ENCODE measurements around the gene RCVRN. TPM values are rescaled to one million over a fixed set of nuclear protein-coding genes. Genes with fewer than 3 reads are reported as not detected.

RCVRN gene
- total and polyA plus RNA-seq, 2 of the 4 experiments (the other 2 are of a cell fraction) = not detected

DNA sequence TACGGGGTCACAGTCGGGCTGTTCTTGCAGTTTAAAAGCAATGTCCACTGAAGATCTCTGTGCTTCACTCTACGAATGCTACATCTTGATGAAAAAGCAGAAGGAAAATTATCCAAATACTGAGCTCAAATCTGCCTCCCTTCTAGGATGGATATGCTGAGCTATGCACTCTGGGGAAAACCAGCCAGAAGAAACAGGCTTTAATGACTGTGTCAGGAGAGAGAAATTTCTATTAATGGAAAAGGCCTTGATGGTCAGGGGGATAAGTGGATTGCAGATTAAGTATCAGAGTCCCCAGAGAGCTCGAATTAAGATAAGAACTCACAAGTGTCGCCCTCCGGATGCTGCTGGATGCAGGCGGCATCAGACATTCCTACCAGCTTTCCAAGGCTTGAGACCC is 39.6 kb upstream of the RCVRN start:
- intact Hi-C loops (cut with micrococcal nuclease) = no loop called here
- CTCF ChIA-PET = no interaction called here
- POLR2A ChIA-PET (ENCODE audit: unreplicated experiment) = no interaction called here

More for the DNA sequence above, 39.6 kb upstream of the RCVRN start:
- no peak overlapping the region for H2BK5ac ChIP-seq (ENCODE audit: low read depth, low read length, poor library complexity, severe bottlenecking)
- H3K56ac ChIP-seq (ENCODE audit: extremely low read depth, insufficient read depth, low read length) = no peak overlapping the region
- H3K14ac ChIP-seq (replicated peaks; ENCODE audit: low read depth, low read length) = no peak overlapping the region
- no peak overlapping the region for H2BK15ac ChIP-seq (ENCODE audit: low read depth, low read length)
- H4K20me1 ChIP-seq (ENCODE audit: insufficient read depth, low read length) = no peaks in the 10 kb centered on the region
- H2AK9ac ChIP-seq (replicated peaks; ENCODE audit: low read depth, low read length, poor library complexity) = no peak overlapping the region
- no peaks in the 10 kb centered on the region for H3K79me1 ChIP-seq (ENCODE audit: low read depth in 1 of 2, low read length in 2 of 2)
- no peak overlapping the region for H3K23ac ChIP-seq (ENCODE audit: low read depth, low read length)
- WGBS, 2 experiments (ENCODE audit: extremely low coverage in 2 of 2, insufficient read length in 1 of 2) = no CpG with 5 or more reads among the region's 7 CpGs
- H2AFZ ChIP-seq (replicated peaks; ENCODE audit: low read length, poor library complexity) = no peak overlapping the region
- H4K91ac ChIP-seq (ENCODE audit: insufficient read depth, low read depth, low read length) = no peak overlapping the region
- no TSS peak for BruUV-seq (replicated peaks)
- H3K9ac ChIP-seq (ENCODE audit: low read depth, low read length) = no peak overlapping the region
- dilution Hi-C loops (cut with HindIII; ENCODE audit: low sequenced_read_pairs, unreplicated experiment) = no loop called here
- H3K27me3 ChIP-seq (ENCODE audit: control insufficient read depth, insufficient read depth, low read length) = no peaks in the 10 kb centered on the region
- TF ChIP-seq, protein P1, sequence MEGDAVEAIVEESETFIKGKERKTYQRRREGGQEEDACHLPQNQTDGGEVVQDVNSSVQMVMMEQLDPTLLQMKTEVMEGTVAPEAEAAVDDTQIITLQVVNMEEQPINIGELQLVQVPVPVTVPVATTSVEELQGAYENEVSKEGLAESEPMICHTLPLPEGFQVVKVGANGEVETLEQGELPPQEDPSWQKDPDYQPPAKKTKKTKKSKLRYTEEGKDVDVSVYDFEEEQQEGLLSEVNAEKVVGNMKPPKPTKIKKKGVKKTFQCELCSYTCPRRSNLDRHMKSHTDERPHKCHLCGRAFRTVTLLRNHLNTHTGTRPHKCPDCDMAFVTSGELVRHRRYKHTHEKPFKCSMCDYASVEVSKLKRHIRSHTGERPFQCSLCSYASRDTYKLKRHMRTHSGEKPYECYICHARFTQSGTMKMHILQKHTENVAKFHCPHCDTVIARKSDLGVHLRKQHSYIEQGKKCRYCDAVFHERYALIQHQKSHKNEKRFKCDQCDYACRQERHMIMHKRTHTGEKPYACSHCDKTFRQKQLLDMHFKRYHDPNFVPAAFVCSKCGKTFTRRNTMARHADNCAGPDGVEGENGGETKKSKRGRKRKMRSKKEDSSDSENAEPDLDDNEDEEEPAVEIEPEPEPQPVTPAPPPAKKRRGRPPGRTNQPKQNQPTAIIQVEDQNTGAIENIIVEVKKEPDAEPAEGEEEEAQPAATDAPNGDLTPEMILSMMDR (conservative IDR thresholded peaks at IDR 0.05; ENCODE audit: low read depth, low read length) = no peak
- TF ChIP-seq SMC3 (IDR thresholded peaks at IDR 0.05; ENCODE audit: low read depth, low read length) = no peak
- TF ChIP-seq MAFK (IDR thresholded peaks at IDR 0.05; ENCODE audit: low read depth, low read length) = no peak
- H3K4me3 ChIP-seq (ENCODE audit: insufficient read depth, low read depth, low read length) = no peak overlapping the region
- no peak overlapping the region for H4K8ac ChIP-seq (ENCODE audit: low read depth in 2 of 2, low read length in 2 of 2)
- H2BK120ac ChIP-seq (ENCODE audit: low read depth, low read length) = no peak overlapping the region
- no peak overlapping the region for H2BK20ac ChIP-seq (ENCODE audit: low read depth, low read length)
- in situ Hi-C loops (cut with MboI; ENCODE audit: low sequenced_read_pairs) = no loop called here
- H3K27ac ChIP-seq (ENCODE audit: insufficient read depth, low read length) = no peak overlapping the region
- no peaks in the 10 kb centered on the region for H3K4me1 ChIP-seq (ENCODE audit: control insufficient read depth, insufficient read depth, low read length)
- H3K36me3 ChIP-seq (ENCODE audit: control insufficient read depth, insufficient read depth, low read length) = peaks cover 10% of the 10 kb centered on the region; the same call in 1 of the 2 replicates
- no peak overlapping the region for H3K4ac ChIP-seq (ENCODE audit: low read depth, low read length)
- ATAC-seq (ENCODE audit: low read depth) = no peak
- H3K9me1 ChIP-seq (ENCODE audit: insufficient read depth, low read length) = no peaks in the 10 kb centered on the region
- H3K4me2 ChIP-seq (ENCODE audit: low read depth, low read length) = no peak overlapping the region
- no peak overlapping the region for H3K18ac ChIP-seq (ENCODE audit: low read depth, low read length)
- no peak overlapping the region for H2AK5ac ChIP-seq (ENCODE audit: low read depth, low read length)
- no peak for DNase-seq
- no peaks in the 10 kb centered on the region for H3K9me3 ChIP-seq (ENCODE audit: control insufficient read depth, insufficient read depth, low read length)
- H4K5ac ChIP-seq (ENCODE audit: low read depth, low read length) = no peak overlapping the region

Data from IMR-90 (cell line).